ENCODE results near the gene MACROD2.

Gene MACROD2

GRCh38 chr20:15227102-15227501, 1231.8 kb downstream of the MACROD2 start:
- DNase-seq (ENCODE audit: low spot score): no peak
- TF ChIP-seq, protein P1, sequence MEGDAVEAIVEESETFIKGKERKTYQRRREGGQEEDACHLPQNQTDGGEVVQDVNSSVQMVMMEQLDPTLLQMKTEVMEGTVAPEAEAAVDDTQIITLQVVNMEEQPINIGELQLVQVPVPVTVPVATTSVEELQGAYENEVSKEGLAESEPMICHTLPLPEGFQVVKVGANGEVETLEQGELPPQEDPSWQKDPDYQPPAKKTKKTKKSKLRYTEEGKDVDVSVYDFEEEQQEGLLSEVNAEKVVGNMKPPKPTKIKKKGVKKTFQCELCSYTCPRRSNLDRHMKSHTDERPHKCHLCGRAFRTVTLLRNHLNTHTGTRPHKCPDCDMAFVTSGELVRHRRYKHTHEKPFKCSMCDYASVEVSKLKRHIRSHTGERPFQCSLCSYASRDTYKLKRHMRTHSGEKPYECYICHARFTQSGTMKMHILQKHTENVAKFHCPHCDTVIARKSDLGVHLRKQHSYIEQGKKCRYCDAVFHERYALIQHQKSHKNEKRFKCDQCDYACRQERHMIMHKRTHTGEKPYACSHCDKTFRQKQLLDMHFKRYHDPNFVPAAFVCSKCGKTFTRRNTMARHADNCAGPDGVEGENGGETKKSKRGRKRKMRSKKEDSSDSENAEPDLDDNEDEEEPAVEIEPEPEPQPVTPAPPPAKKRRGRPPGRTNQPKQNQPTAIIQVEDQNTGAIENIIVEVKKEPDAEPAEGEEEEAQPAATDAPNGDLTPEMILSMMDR (IDR thresholded peaks at IDR 0.05; ENCODE audit: extremely low read depth, missing control alignments): no peak

- DNase-seq (ENCODE audit: low spot score): no peak
These were observed 1236.9 kb downstream of the MACROD2 start for GRCh38 chr20:15232243-15232642.

DNA sequence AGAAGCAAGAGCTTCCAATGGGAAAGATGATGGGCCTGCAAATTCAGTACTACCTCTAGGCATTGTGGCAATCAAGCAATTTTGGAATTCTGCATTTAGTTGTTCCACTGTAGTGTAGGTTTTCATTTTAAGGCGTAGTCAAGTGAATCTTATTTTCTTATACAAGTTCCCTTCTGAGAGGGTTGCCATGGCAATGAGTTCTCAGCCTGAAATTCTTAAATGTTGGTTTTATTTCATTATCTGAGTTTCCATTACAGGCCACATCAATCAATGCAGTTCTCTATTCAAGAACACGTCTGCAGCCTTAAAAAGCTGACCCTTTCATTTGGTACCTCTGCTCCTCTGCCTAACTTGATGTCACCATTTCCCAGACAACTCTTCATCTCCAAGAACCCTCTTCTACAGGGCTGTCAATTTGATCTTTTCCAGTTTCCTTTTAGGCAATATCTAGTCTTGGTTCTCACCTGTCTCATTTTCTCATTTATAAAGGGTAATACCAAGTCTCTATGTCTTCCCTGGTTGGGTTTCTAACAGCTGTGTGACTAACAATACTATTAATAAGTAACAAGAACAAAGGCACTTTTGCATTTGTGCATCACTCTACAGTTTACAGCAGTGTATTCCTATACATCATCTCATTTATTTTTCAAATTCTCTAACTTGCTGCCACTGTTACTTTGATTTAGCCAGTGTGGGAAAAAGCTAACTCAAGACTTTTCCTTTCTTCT, 1240.3 kb downstream of the MACROD2 start:
- TF ChIP-seq, protein P1 (IDR thresholded peaks at IDR 0.05; ENCODE audit: extremely low read depth, missing control alignments): no peak
- no peak for DNase-seq (ENCODE audit: low spot score)

More at GRCh38 chr20:15232243-15232642, 1236.9 kb downstream of the MACROD2 start:
- TF ChIP-seq, protein P1 (IDR thresholded peaks at IDR 0.05; ENCODE audit: extremely low read depth, missing control alignments): no peak

GRCh38 chr20:15236812-15237211, 1241.5 kb downstream of the MACROD2 start:
- TF ChIP-seq, protein P1 (IDR thresholded peaks at IDR 0.05; ENCODE audit: extremely low read depth, missing control alignments): peak; percentile 34
- DNase-seq (ENCODE audit: low spot score): peak; percentile 28

DNA sequence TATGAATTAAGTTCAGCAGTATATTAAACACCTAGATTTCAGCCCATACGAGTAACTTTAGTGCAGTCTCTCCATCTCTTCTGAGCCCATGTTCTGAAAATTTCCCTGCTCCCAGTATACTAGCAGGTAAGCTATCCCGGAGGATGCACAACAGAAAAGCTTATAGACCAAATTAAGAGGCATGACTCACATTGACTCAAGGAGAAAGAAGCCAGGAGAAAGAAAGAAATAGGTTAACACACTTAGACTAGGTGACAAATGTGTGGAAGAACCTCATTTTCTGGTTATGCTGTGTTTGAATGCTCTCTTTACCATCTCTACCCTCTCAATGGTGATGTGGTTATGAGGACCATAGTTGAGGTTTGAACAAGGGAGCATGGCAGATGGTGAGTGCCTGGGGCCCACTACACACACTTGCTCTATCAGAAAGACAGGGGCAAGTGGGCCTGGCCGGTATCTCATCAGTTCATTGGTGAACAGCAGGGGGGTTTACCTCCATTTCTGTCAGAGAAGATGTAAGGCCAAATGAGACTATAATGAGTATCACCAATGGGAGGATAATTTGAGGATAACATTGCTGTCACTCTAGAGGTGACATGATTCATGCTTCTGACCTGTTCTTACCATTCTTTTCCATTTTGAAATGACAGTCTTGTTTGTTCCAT, 1244.4 kb downstream of the MACROD2 start:
- no peak for DNase-seq (ENCODE audit: low spot score)
- TF ChIP-seq, protein P1 (IDR thresholded peaks at IDR 0.05; ENCODE audit: extremely low read depth, missing control alignments): no peak

DNA sequence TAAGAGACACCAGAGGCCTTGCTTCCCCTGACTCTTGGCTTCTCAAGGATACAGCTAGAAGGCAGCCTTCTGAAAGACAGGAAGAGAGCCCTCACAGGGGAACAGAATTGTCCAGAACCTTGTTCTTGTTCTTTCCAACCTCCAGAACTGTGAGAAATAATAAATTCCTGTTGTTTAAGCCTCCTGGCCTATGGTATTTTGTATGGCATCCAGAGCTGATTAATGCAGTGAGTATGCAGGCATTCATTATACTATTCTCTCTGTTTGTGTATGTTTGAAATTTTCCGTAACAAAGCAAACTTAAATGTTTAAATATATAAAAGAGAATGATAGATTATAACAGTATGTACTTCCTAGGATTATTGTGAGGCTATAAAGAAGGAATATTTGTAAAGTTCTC, 1245.5 kb downstream of the MACROD2 start:
- DNase-seq (ENCODE audit: low spot score): no peak
- TF ChIP-seq, protein P1 (IDR thresholded peaks at IDR 0.05; ENCODE audit: extremely low read depth, missing control alignments): no peak

GRCh38 chr20:15241681-15242080, 1246.4 kb downstream of the MACROD2 start:
- TF ChIP-seq, protein P1 (IDR thresholded peaks at IDR 0.05; ENCODE audit: extremely low read depth, missing control alignments): no peak
- DNase-seq (ENCODE audit: low spot score): no peak
